GM18873 (cell line): ENCODE measurements around the gene EPM2AIP1.
A peak's percentile ranks its signal among the peaks of the same experiment; 100 is the strongest.
"Not testable (repeated sequence)": the region's sequence is repeated elsewhere in the genome, so short reads cannot be mapped to it uniquely, and the experiment has no call there.

Experiments used
- ATAC-seq: cut with Tn5 transposase; IDR thresholded peaks from one replicate; pipeline ENCODE4 v1.9.1; 2021; ENCODE audit warnings: mild to moderate bottlenecking, moderate library complexity, moderate number of reproducible peaks; ENCODE audit not compliant: unreplicated experiment, low FRiP score

The EPM2AIP1 gene

GRCh38 chr3:36993326-36994283, 674 bp upstream of the EPM2AIP1 start, which contains the start of gene MLH1:
TSS of gene MLH1 (plus strand) at chr3:36993518. CDS start at chr3:36993548, 30 bp downstream.
- peak; percentile 95 for ATAC-seq

- no peak for ATAC-seq
Observed at GRCh38 chr3:36991923-36992805, 767 bp downstream of the EPM2AIP1 start.

- ATAC-seq, result no peak
Observed at GRCh38 chr3:36991147-36991546, 1.8 kb downstream of the EPM2AIP1 start.

GRCh38 chr3:36989568-36989967, 3.4 kb downstream of the EPM2AIP1 start:
- no peak for ATAC-seq

GRCh38 chr3:36989005-36989404, 3.9 kb downstream of the EPM2AIP1 start:
- ATAC-seq, result no peak

- no peak for ATAC-seq
Observed at GRCh38 chr3:36988356-36988755, 4.6 kb downstream of the EPM2AIP1 start.

GRCh38 chr3:36981006-36981405, 11.9 kb downstream of the EPM2AIP1 start:
- no peak for ATAC-seq

GRCh38 chr3:36973139-36973538, 19.8 kb downstream of the EPM2AIP1 start:
- ATAC-seq, result no peak

- ATAC-seq, result no peak
Observed at GRCh38 chr3:36972163-36972562, 20.8 kb downstream of the EPM2AIP1 start.

GRCh38 chr3:36969540-36970432, 23.1 kb downstream of the EPM2AIP1 start:
- ATAC-seq, result peak; percentile 97

GRCh38 chr3:36969085-36969484, 23.8 kb downstream of the EPM2AIP1 start:
- ATAC-seq, result no peak

GRCh38 chr3:36965440-36965839, 27.5 kb downstream of the EPM2AIP1 start:
- no peak for ATAC-seq

- peak; percentile 51 for ATAC-seq
Observed at GRCh38 chr3:36964817-36965216, 28.1 kb downstream of the EPM2AIP1 start.

- ATAC-seq, result no peak
Observed at GRCh38 chr3:36964331-36964730, 28.6 kb downstream of the EPM2AIP1 start.

GRCh38 chr3:36963008-36963407, 29.9 kb downstream of the EPM2AIP1 start:
- ATAC-seq, result not testable (repeated sequence)

- no peak for ATAC-seq
Observed at GRCh38 chr3:36960502-36960901, 32.4 kb downstream of the EPM2AIP1 start.

GRCh38 chr3:36959821-36960220, 33.1 kb downstream of the EPM2AIP1 start:
- no peak for ATAC-seq

GRCh38 chr3:36957862-36958686, 34.9 kb downstream of the EPM2AIP1 start:
- no peak for ATAC-seq

- ATAC-seq, result no peak
Observed at GRCh38 chr3:36957063-36957462, 35.9 kb downstream of the EPM2AIP1 start.
